Right renal pelvis (tissue), 4 donors: ENCODE measurements around the gene PARD6G. TPM values are rescaled to one million over a fixed set of nuclear protein-coding genes. Genes with fewer than 3 reads are reported as not detected.
"Not testable (repeated sequence)": the region's sequence is repeated elsewhere in the genome, so short reads cannot be mapped to it uniquely, and the experiment has no call there.

Experiments used
- DNase-seq, 4 donors: peaks; one replicate each; pipeline ENCODE4 v3.0.0-alpha.2; 2013; ENCODE audit warnings: low read depth in 4 of 4, low spot score in 3 of 4, missing footprints in 1 of 4
- polyA plus RNA-seq, 4 donors: library from polyadenylated mRNA; unstranded; fragments of 120-200 nt; gene quantifications; one replicate each; pipeline ENCODE4 v1.2.1, GENCODE V29; 2013; ENCODE audit not compliant: insufficient read length in 4 of 4

Gene PARD6G, protein sequence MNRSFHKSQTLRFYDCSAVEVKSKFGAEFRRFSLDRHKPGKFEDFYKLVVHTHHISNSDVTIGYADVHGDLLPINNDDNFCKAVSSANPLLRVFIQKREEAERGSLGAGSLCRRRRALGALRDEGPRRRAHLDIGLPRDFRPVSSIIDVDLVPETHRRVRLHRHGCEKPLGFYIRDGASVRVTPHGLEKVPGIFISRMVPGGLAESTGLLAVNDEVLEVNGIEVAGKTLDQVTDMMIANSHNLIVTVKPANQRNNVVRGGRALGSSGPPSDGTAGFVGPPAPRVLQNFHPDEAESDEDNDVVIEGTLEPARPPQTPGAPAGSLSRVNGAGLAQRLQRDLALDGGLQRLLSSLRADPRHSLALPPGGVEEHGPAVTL
- 10 to 100 TPM; 31.6 to 35.0 (median 32.0) TPM for polyA plus RNA-seq

GRCh38 chr18:80247393-80247841, at the start of gene PARD6G:
TSS of gene PARD6G (minus strand) at chr18:80247514. CDS start at chr18:80247348, 166 bp downstream.
- DNase-seq, result peak in 3 of 4 donors; percentile 43 to 45 (median 45)

GRCh38 chr18:80262241-80263033, 15.1 kb upstream of the PARD6G start:
- DNase-seq, result not testable (repeated sequence)

- no peak for DNase-seq
These were observed 12.3 kb upstream of the PARD6G start for GRCh38 chr18:80259610-80260009.

GRCh38 chr18:80258640-80259039, 11.3 kb upstream of the PARD6G start:
- no peak for DNase-seq

GRCh38 chr18:80257579-80258543, 10.5 kb upstream of the PARD6G start:
- peak in 1 of 4 donors; percentile 7 for DNase-seq

DNA sequence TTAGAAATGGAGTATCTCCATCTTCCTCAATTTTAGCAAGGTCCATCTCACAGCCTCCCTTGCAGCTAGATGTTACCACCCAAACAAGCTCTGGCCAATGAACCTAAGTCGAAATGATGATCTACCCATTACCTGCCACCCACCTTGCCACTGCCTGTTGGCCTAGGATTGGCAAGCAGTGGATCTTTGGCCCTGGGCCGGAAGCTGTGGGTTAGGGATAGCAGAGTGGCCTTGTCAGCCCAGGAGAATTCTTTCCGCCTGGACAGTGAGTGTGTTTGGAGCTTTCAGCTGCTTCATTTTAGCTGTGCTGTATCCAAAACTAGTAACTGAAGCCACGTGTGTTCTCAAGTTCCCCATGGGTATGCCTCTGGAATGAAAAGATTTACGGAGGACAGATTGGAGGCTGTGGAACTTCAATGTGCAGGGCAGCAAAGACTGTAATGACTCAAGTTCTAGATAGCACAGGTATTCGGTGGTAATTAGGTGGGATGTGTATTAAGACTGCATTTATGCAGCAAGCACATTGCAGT, 7.7 kb upstream of the PARD6G start:
- no peak for DNase-seq

GRCh38 chr18:80253871-80254492, 6.7 kb upstream of the PARD6G start:
- no peak for DNase-seq

- DNase-seq, result no peak
These were observed 5.9 kb upstream of the PARD6G start for GRCh38 chr18:80253236-80253635.

GRCh38 chr18:80252136-80252535, 4.8 kb upstream of the PARD6G start:
- DNase-seq, result no peak

- no peak for DNase-seq
These were observed 4.4 kb upstream of the PARD6G start for GRCh38 chr18:80251700-80252099.

DNA sequence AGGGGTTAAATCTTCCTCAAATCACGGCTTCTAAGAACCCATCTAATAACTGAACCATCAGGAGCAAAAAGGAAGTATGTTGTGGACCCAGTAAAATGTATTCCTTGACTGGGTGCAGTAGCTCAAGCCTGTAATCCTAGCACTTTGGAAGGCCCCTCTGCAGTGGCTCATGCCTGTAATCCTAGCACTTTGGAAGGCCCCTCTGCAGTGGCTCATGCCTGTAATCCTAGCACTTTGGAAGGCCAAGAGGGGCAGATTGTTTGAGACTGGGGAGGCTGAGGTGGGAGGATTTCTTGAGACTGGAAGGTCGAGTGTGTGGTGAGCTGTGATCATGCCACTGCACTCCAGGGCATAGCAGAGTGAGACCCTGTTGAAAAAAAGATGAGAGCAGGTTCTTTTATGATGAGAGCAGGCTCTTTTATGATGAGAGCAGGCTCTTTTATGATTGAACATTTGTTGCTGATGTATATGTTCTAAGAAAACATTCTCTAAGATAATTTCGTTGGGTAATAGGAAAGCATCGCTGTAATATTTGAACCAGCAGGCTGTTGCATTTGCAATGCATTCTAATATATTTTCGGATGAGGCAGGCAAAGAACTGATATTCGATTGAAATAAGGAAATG, 3.5 kb upstream of the PARD6G start:
- no peak for DNase-seq

DNA sequence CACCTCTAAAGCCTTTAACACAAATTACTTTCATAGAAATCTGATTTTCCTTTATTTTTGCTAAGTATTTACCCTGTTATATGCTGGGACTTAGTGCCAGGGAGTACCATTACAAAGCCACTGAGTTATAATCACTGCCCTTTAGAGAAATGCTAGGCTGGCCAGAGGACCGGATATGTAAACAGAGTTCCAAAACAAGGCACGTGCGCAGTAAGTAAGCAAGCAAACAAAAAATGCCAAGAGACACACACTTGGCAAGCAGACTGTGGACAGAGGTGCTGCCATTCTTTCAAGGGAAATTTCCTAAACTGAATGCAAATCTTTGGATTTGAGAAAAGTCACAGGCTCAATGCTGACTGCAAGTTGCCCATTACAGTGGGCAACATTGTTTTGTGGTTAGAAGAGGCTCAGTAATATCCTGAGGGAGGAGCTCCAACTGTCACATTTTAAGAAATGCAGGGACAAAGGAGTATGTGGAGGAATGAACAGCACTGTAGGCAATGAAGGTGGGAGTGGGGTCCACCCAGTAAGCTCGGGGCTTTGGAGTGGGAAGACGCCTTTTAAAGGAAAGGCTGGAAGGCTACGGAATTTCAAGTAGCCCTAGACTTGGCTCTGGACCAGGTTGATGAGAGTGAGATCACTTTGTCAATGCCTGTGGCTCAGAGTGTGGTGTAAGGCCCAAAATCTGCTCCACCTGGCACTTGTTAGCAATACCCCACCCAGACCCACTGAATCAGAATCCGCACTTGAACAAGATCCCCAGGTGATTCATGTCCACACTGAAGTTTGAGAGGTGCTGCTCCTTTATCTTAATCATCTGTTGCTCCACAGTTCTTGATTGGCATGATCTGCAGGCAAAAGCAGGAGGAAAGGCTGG, 2.1 kb upstream of the PARD6G start:
- no peak for DNase-seq

DNA sequence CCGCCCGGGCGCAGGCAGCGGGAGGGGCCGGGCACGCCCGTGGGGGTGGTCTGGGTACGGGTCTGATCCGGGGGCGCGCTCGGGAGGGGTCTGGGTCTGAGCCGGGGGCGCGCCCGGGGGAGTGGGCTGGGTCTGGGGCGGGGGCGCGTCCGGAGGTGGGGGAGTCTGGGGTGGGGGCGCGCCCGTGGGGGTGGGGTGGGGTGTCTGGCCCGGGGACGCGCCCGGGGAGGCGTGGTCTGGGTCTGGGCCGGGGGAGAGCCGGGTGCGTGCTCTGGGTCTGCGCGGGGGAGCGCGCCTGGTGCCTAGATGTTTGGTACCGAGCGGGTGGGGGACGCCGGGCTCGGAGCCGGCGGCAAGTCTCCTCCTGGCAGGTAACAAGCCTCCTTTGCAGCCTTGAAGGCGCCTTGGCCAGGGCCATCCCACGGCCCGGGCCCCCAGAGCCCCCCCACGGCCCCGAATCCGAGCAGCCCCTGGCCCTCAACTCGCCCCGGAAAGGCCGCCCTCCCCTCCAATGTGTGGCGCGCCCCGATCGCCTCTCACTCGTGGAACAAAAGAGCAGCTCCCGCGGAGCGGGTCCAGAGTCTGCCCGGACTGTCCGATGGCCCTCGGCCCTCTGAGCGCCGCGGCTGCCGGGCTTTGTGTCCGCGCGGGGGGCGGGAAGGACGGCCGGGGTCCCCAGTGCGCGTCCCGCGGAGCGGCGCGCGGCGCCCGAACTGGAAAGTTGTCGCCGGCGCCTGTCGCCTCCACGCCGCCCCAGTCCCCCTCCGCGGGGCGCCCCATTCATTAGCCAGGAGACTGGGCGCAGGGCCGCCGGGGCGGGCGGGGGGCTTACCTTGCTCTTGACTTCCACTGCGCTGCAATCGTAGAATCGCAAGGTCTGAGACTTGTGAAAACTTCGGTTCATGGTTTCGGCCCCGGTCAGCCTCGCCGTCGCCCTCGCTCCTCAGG, 595 bp downstream of the PARD6G start:
- DNase-seq, result peak in 2 of 4 donors; percentile 21 to 27

GRCh38 chr18:80245781-80246444, 1.4 kb downstream of the PARD6G start:
- peak in 1 of 4 donors; percentile 34 for DNase-seq

DNA sequence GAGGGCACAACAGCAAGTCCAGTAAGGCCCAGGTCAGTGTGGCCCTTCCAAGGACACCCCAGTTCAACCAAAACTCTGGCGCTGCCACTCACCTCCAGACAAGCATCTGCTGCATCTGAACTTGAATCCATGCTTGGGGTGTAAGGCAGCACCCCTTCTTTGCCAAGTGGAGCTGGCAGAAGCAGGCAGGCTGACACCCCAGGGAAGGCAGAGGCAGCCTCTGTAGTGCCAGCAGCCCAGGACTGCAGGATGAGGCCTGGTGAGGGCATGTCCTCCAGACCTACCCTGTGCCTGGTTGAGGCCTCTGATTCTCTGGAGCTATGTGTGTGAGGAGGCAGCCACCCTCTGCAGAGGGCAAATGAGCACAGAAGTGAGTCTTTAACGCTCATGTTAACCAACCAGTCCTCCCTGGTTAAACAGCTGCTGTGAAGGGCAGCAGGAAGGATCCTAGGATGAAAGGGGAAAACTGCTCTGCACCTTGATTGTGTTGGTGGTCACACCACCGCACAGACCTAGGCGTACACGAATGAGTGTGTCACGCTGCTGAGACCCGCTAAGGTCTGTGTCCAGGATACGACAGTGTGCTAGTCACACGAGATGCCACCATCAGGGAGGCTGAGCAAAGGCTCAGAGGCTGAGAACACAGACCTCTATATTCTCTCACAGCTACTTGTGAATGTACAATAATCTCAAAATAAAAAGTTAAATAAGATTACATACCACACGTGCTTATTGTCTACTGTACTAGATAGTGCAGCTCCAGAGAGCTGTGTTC, 2.2 kb downstream of the PARD6G start:
- DNase-seq, result no peak

DNA sequence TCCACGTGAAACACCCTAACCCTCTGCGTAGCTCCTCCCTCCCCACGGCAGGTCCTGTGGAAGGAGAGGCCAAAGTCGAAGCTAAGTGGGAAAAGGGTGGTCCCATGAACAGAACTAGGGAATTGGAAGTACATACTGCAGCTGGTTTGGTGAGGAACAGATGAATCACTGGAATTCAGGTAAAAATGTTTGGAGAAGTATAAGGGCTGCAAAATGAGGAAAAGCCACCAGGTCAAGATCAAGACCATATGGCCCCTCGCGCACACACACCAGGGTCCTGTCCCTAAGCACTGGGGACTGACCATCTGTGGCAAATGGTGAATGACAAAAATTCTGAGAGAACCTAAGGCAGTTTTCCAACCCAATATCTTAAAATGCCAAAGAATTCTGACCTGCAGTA, 3.1 kb downstream of the PARD6G start:
- no peak for DNase-seq
